GM18505 (cell line): Measurements from ENCODE around the gene PLA2G6.

ENCODE experiments used
- ATAC-seq: cut with Tn5 transposase; IDR thresholded peaks from one replicate; pipeline ENCODE4 v1.9.1; 2021; ENCODE audit not compliant: unreplicated experiment
- POLR2A ChIP-seq: IDR thresholded peaks from 4 replicates; pipeline ENCODE4 v1.6.1; 2011; ENCODE audit warnings: borderline replicate concordance; ENCODE audit not compliant: insufficient read depth, insufficient read length; ENCODE audit errors: extremely low read depth

PLA2G6 gene

GRCh38 chr22:38075105-38075825 lies 106.4 kb downstream of the PLA2G6 start:
- no peak for TF ChIP-seq POLR2A
- no peak for ATAC-seq

GRCh38 chr22:38074181-38075104 lies 107.2 kb downstream of the PLA2G6 start:
- TF ChIP-seq POLR2A, result no peak
- no peak for ATAC-seq

- no peak for ATAC-seq
- no peak for TF ChIP-seq POLR2A
Observed at GRCh38 chr22:38073150-38074130, 108.2 kb downstream of the PLA2G6 start.

- no peak for ATAC-seq
- no peak for TF ChIP-seq POLR2A
Observed at GRCh38 chr22:38072322-38073149, 109.1 kb downstream of the PLA2G6 start.

GRCh38 chr22:38071421-38072321 lies 110.0 kb downstream of the PLA2G6 start:
- no peak for TF ChIP-seq POLR2A
- ATAC-seq, result no peak

- TF ChIP-seq POLR2A, result no peak
- ATAC-seq, result no peak
Observed at GRCh38 chr22:38070250-38070921, 111.2 kb downstream of the PLA2G6 start.

GRCh38 chr22:38069372-38070249 lies 112.0 kb downstream of the PLA2G6 start:
- TF ChIP-seq POLR2A, result no peak
- no peak for ATAC-seq

GRCh38 chr22:38068641-38069371 lies 112.8 kb downstream of the PLA2G6 start:
- no peak for TF ChIP-seq POLR2A
- no peak for ATAC-seq

- no peak for TF ChIP-seq POLR2A
- ATAC-seq, result no peak
Observed at GRCh38 chr22:38067761-38068360, 113.8 kb downstream of the PLA2G6 start.
